Type B pancreatic cell (in vitro differentiated cells): ENCODE results near the gene CCDC149. TPM values are rescaled to one million over a fixed set of nuclear protein-coding genes. Genes with fewer than 3 reads are reported as not detected.
A peak's percentile ranks its signal among the peaks of the same experiment; 100 is the strongest.

Experiments used
- DNase-seq: peaks from one replicate; pipeline ENCODE4 v3.0.0; 2021; ENCODE audit warnings: mixed read lengths; ENCODE audit not compliant: unreplicated experiment; ENCODE audit errors: extremely low spot score
- H3K27ac Mint-ChIP-seq: 2 replicates; pipeline ENCODE4 v1.8.0; 2021; ENCODE audit warnings: mild to moderate bottlenecking, mixed read lengths
- H3K27me3 Mint-ChIP-seq: 2 replicates; pipeline ENCODE4 v1.8.0; 2021; ENCODE audit warnings: mixed read lengths
- H3K36me3 Mint-ChIP-seq: 2 replicates; pipeline ENCODE4 v1.8.0; 2021; ENCODE audit warnings: mixed read lengths
- H3K4me1 Mint-ChIP-seq: one replicate; pipeline ENCODE4 v1.8.0; 2021; ENCODE audit warnings: mixed read lengths; ENCODE audit not compliant: unreplicated experiment
- H3K4me3 Mint-ChIP-seq: 2 replicates; pipeline ENCODE4 v1.8.0; 2021; ENCODE audit warnings: mild to moderate bottlenecking, mixed read lengths
- H3K9me3 Mint-ChIP-seq: 2 replicates; pipeline ENCODE4 v1.8.0; 2021; ENCODE audit warnings: mixed read lengths
- total RNA-seq: library from RNA; stranded (reverse); gene quantifications from 2 replicates; pipeline ENCODE4 v1.2.1, GENCODE V29; 2021; ENCODE audit warnings: low replicate concordance
- TF ChIP-seq, protein P1 (sequence below): fragments of 200-600 bp; sonication (generic); conservative IDR thresholded peaks from 2 replicates; pipeline ENCODE4 v1.5.0; 2021; ENCODE audit warnings: antibody characterized with exemption, mild to moderate bottlenecking

The CCDC149 gene
- total RNA-seq, 1 donor from 2014 or later = 8.8 TPM

DNA sequence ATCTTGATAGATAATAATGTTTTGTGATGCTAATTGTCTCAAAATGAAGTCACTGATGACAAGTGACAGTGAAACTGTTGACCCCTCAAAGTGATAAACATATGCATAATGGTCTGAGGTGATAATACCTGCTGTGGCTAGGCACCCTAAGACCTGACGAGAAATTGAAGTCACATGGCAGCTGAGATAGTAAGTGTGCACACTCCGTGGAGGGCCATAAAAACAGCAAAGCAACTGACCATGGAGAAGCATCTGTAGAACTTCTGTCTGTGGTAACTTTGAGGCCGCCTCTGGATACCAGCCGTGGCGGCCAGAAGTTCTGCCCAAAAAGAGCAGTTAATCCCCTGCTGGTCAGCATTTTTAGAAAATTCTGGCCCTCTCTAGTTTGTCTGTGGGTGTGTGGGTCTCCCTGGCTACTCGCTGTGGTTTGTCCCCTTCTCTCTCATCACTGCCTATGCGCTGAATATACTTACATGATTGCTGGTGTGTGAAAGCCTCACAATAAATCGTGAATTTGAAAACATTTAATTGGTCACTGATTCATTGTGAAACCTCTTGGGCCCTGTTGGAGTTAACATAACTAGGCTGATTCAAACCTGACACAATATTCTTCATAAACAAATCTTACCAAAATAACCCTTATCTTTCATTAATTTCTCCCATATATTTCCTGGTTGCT, 50.6 kb downstream of the CCDC149 start:
- Mint-ChIP-seq H3K27me3 (peaks cover 3% of the 10 kb centered on the region), H3K9me3 (peaks cover 8% of the 10 kb centered on the region), H3K36me3 (peaks cover 22% of the 10 kb centered on the region), H3K4me1 (peaks cover 18% of the 10 kb centered on the region), H3K4me3 (no peak overlapping the region), H3K27ac (no peak overlapping the region)
- no peak for DNase-seq
- TF ChIP-seq, protein P1, sequence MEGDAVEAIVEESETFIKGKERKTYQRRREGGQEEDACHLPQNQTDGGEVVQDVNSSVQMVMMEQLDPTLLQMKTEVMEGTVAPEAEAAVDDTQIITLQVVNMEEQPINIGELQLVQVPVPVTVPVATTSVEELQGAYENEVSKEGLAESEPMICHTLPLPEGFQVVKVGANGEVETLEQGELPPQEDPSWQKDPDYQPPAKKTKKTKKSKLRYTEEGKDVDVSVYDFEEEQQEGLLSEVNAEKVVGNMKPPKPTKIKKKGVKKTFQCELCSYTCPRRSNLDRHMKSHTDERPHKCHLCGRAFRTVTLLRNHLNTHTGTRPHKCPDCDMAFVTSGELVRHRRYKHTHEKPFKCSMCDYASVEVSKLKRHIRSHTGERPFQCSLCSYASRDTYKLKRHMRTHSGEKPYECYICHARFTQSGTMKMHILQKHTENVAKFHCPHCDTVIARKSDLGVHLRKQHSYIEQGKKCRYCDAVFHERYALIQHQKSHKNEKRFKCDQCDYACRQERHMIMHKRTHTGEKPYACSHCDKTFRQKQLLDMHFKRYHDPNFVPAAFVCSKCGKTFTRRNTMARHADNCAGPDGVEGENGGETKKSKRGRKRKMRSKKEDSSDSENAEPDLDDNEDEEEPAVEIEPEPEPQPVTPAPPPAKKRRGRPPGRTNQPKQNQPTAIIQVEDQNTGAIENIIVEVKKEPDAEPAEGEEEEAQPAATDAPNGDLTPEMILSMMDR = no peak

DNA sequence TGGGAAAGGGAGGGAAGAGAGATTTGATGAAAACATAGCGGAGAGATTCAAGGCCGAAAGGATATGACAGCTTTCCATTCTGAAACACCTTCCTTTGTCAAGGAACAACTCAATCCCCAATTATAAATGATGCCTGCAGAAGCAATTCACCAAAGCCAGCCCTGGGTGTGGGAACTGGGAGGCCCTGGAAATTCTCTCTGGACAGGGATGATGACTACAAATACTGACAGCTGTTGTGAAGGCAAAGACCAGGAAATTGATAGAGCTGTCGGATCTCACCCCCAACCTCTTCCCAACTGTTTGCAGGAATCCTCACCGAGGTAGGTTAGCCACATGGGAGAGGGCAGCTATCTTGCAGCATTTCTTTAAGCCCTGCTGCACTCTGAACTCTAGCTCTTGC, 54.3 kb downstream of the CCDC149 start:
- Mint-ChIP-seq H3K27ac (no peak overlapping the region), H3K4me3 (no peak overlapping the region), H3K9me3 (peaks cover 5% of the 10 kb centered on the region), H3K4me1 (peaks cover 28% of the 10 kb centered on the region), H3K27me3 (peaks cover 8% of the 10 kb centered on the region), H3K36me3 (peaks cover 13% of the 10 kb centered on the region)
- TF ChIP-seq, protein P1 = no peak
- no peak for DNase-seq

DNA sequence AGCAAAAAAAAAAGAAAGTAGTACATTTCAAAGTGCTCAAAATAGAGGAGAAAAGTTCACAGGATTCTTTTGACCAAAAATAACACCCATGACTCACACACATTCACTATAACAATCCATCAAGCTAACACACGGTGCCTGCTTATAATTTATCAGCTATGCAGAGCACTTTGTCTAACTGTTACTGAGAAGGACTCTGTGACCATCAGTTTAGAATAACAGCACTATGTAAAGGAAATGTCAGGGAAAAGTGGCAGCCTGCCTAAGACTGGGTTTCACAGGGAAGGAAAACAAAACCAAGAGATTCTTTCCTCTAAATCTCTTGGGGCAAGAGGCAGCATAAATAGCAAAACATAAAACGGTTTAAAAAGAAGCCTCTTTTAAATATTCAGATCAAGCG, 54.8 kb downstream of the CCDC149 start:
- Mint-ChIP-seq H3K36me3 (peaks cover 11% of the 10 kb centered on the region), H3K27me3 (peaks cover 8% of the 10 kb centered on the region), H3K9me3 (peaks cover 5% of the 10 kb centered on the region), H3K27ac (peak overlapping the region; percentile 58), H3K4me1 (peaks cover 28% of the 10 kb centered on the region), H3K4me3 (no peak overlapping the region)
- TF ChIP-seq, protein P1 = no peak
- DNase-seq = no peak

DNA sequence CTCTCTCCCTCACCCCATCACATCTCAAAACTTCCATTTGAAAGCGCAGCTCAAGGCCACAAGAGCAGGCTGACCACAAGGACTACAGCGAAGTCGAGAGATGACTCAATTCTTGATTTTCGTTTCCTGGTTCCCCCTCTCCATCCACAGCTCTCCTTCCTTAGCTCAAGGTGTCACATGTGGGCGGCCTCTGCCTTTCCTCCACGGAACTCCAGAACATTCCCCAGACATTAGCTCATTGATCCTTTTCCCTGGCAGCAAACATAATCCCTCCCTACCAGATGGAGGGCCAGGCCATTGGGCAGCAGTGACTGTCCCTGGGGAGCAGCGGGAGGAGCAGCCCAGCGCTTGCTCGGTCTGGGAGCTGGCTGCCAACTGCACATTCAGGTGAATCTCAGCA, 56.3 kb downstream of the CCDC149 start:
- no peak overlapping the region for H3K4me3 Mint-ChIP-seq

DNA sequence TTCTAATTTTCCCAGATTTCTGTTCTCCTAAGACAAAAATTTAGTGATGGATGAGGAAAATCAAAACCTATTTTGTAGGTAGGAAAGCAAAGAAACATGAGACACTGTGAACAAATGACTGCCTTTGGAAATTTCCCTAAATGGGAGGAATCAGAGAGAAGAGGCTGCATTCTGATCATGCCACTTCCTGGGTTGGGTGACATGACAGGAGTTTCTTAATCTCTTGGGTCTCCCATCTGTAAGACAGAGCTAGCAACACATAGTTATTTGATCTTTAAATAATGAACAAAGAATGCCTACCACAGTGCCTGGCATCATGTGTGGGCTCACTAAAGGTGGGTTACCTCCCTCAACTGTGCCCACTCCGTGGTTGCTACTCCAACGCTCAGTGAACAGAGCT, 57.1 kb downstream of the CCDC149 start:
- Mint-ChIP-seq H3K27ac (no peak overlapping the region), H3K4me3 (no peak overlapping the region), H3K9me3 (peaks cover 5% of the 10 kb centered on the region), H3K36me3 (peaks cover 5% of the 10 kb centered on the region), H3K4me1 (peaks cover 38% of the 10 kb centered on the region), H3K27me3 (peaks cover 8% of the 10 kb centered on the region)
- TF ChIP-seq, protein P1 = no peak
- DNase-seq = no peak

More for the DNA sequence above, 56.3 kb downstream of the CCDC149 start:
- H3K27ac Mint-ChIP-seq = no peak overlapping the region
- TF ChIP-seq, protein P1 = no peak
- H3K27me3 Mint-ChIP-seq = peaks cover 8% of the 10 kb centered on the region
- no peak for DNase-seq
- H3K9me3 Mint-ChIP-seq = peaks cover 5% of the 10 kb centered on the region
- H3K36me3 Mint-ChIP-seq = peaks cover 9% of the 10 kb centered on the region
- peaks cover 33% of the 10 kb centered on the region for H3K4me1 Mint-ChIP-seq
